ENCODE results near the gene MKNK1.
"Not testable (repeated sequence)": the region's sequence is repeated elsewhere in the genome, so short reads cannot be mapped to it uniquely, and the experiment has no call there.

MKNK1 gene

DNA sequence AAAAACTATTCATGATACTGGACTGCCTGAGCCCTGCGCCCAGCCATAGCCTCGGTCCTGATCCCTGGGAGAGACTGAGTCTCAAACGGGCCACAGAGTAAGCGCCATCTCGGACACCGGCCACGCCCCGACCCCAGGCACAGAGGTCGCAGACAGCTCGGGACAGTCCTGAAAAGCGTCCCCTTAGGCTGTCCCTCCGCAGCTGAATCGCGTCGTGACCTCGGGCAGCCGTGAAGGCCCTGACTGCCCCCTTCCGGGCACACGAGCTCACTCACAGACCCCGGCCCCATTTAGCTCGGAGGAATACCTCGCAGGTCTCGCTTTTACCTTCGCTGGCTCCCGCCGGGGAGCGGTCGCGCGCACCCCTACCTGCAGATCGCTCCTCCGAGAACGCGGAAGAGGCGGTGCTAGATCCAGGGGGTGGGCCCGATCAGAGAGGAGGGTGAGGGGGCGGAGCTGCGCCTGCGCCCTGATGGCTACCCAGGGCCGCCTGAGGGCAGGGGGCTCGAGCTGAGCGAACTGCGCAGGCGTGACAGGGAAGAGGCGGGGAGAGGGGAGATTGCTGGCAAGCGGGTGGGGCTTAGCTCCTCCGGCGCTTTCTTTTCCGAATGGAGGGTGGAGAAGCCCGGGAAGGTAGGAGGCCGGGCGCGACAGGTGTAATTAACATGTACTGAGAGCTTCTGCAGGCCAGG lies at the start of gene MKNK1:
MKNK1 (minus strand) TSS at position 411 of the 692 bp plus-strand sequence. CDS start 20,941 bp downstream, outside the sequence.
- peak; percentile 81 for DNase-seq

- DNase-seq = no peak
Measured at GRCh38 chr1:46653405-46653958, 49.4 kb upstream of the MKNK1 start.

- DNase-seq = no peak
Measured at GRCh38 chr1:46652321-46653100, 48.4 kb upstream of the MKNK1 start.

DNA sequence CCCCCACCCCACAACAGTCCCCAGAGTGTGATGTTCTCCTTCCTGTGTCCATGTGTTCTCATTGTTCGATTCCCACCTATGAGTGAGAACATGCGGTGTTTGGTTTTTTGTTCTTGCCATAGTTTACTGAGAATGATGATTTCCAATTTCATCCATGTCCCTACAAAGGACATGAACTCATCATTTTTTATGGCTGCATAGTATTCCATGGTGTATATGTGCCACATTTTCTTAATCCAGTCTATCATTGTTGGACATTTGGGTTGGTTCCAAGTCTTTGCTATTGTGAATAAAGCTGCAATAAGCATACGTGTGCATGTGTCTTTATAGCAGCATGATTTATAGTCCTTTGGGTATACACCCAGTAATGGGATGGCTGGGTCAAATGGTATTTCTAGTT lies 47.1 kb upstream of the MKNK1 start:
- DNase-seq = not testable (repeated sequence)

GRCh38 chr1:46650491-46650890 lies 46.4 kb upstream of the MKNK1 start:
- no peak for DNase-seq

GRCh38 chr1:46649764-46650163 lies 45.7 kb upstream of the MKNK1 start:
- no peak for DNase-seq

DNA sequence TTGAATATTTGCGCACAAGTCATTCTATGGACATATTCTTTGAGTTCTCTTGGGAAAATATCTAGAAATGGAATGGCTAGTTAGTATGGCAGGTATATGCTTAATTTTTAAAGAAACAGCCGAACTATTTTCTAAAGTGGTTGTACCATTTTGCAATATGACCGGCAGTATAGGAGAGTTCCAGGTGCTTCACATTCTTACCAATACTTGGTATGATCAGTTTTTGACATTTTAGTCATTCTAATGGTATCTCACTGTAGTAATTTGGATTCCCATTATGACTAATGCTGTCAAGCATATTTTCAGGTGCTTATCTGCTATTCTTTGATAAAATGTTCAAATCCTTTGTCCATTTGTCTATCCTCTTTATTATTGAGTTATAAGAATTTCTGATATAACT lies 43.5 kb upstream of the MKNK1 start:
- DNase-seq = peak; percentile 38

DNA sequence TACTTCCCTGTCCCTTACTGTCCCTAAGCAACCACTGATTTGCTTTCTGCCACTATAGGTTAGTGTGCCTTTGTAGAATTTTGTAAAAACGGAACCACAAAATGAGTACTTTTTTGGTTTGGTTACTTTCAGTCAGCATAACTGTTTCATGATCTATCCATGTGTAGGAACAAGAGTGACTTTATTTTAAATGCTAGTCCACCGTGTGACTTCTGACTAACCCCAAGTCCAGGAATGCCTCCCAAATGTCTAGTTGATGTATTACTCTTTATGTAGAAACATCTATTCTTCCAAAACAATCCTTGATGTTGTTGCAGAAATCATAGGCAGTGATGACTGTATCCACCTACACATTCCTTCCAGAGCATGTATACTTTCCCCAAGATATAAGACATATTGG lies 42.8 kb upstream of the MKNK1 start:
- peak; percentile 58 for DNase-seq

- DNase-seq = peak; percentile 12
Measured at GRCh38 chr1:46646331-46646730, 42.3 kb upstream of the MKNK1 start.

DNA sequence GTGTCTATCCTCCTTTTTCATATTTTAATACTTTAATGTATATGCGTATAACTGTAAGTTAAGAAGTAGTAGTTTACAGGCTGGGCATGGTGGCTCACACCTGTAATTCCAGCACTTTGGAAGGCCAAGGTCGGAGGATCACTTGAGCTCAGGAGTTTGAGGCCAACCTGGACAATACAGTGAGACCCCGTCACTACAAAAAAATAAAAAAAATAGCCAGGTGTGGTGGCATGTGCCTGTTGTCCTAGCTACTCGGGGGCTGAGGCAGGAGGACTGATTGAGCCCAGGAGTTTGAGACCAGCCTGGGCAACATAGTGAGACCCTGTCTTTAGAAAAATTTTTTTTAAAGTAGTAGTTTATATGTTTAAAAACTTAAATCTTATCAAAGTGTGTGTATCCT lies 41.7 kb upstream of the MKNK1 start:
- no peak for DNase-seq

DNA sequence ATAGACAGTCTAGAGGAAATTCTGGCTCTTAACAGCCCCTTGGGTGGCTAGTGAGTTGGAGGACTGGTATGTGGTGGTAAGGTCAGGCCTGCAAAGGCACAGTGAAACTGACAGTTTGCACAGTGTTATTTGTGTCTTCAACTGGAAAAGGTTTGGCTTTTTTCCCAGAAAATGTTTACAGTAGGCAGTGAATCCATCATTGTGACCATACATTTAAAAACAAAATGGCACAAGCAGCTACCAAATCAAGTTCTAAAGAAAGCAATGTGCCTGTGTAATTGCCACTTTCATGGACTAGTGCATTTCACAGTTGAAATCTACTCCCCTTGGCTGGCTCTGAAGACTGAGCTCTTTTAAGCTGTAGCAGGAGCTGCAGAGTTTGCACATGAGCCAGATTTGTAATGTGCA lies 39.3 kb upstream of the MKNK1 start:
- peak; percentile 82 for DNase-seq

DNA sequence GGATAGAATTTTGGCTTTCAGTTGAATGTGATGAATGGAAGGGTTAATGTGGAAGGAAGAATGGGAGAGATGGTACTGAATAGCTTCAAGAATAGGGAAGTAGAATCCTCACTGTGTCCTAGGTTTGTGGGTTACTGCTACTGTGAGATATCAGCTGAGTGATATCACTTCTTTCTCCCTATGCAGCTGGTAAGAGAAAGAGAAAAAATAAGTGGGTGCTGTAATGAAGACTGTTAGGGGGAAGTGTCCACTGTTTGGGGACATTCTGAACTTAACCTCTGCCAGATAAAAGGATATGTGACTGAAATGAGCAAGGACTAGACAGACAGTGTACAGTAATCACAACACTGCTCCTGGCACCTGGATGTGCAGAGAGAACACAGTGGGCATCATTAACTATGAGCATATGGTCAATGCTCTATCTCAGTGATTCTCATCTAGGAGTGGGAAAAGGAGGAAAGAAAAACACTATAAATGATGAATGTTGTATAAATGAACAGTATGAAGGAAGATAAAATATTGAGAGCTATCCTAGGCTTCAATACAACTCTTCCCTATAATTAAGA lies 38.1 kb upstream of the MKNK1 start:
- no peak for DNase-seq

GRCh38 chr1:46639547-46639946 lies 35.5 kb upstream of the MKNK1 start:
- DNase-seq = no peak

DNA sequence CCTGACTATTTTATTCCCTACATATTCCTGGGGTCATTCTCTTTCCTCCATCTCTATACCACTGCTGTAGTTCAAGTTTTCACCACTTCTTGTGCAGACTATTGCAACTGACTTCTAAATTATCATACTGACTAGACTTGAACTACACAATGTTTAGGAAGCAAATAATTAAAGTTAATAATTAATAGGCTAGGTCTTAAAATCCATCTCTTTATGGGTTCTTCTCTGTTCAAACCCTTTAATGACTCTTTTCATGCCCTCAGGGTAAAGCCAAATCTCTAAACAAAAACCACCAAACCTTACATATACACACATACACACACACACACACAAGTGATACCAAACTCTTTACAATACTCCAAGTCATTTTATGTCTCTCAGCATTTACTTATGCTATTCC lies 34.9 kb upstream of the MKNK1 start:
- DNase-seq = no peak

- DNase-seq = no peak
Measured at GRCh38 chr1:46637444-46638083, 33.5 kb upstream of the MKNK1 start.

DNA sequence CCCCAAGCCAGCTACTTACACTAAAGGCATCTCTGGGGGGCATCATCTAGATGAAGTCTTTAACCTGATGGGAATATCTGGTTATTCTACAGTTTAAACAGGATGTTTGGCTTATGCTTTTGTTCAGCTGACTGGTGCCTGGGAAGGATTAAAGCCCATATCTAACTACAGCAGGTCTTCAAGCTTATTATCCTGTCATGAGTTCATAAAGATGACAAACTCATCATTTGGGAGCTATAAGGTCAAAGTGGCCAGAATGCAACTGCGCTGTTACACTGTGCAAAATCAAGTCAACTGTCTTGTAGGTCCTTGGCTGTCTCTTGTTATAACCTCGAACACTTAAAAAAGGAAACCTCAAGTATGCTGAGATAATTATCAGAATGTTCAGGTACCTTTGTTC lies 31.1 kb upstream of the MKNK1 start:
- no peak for DNase-seq

- DNase-seq = no peak
Measured at GRCh38 chr1:46630719-46631118, 26.7 kb upstream of the MKNK1 start.

DNA sequence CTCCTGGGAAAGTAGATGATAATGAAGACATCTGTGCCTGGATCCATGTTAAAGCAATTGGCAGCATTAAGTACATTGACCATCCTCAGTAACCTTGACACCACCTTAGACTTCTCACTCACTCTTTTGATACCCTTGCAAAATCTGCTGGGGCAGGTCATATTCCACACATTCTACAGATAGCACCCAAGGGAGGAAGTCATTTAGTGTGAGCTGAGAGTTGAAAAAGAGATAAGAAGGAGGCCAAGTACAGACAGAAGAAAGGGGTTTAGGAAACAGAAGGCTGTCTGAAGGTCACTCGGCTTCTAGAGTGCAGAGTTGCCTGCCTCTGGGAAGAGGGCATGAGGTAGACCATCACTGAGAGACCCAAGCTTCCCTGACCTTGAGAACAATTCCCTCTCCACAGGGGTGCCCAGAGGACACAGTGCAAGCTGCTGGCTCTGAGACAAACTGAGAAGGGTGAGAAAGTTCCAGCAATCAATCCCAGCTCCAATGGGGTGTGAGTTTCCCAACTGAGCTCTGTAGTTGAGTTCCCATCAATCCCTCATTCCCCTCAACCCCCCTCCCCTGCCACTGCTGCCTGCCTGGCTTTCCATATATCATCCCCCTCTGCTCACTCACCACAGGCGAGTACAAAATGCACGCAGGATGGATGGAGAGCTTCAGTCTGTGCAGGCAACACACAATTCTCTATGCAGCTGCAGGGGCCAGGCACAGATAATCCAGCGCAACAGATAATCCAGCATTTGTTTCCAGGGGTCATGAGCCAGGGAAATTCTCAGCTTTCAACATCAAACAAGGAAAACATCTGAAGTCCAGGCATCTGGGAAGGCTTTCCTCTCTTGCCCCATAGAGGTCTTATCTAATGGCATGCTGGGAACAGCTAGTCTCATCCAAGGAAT lies 19.9 kb upstream of the MKNK1 start:
- DNase-seq = peak; percentile 31

DNA sequence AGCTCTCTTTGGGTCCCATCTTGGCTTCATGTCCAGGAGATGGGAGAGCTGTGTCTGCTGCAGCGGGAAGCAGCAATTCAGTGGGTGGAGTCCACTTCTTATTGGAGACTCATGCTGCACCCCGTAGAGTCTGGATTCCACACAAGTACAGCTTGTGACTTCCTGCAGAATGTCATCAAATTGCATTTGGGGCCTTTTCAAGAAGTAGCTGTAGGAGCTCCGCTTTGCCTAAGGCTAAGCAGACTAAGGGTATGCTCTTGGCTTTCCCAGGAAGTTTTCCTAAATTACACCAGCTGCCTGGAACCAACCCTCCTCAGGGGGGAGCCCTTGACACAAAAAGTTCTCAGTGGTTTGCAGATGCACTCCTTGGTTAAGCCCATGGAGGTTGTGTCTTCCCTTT lies 18.3 kb upstream of the MKNK1 start:
- DNase-seq = no peak

DNA sequence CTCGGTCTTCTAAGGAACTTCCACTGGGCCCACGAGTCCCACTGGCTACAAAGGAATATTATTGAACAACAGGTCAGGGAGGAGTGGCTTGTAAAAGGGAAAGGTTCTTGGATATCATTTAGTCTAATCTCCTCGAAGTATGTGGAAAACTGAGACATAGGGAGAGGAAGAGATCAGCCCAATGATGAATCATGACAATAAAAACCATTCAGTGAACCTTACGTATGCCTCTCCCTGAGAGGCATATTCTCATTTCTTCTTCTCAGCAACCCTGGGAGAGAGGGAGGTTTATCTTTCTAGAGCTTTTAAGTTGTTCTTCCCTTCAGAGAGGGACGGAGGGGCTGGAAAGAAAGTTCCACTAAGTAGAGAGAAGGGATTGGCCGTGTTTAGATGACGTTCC lies 17.9 kb upstream of the MKNK1 start:
- no peak for DNase-seq

- DNase-seq = no peak
Measured at GRCh38 chr1:46619656-46620258, 15.7 kb upstream of the MKNK1 start.

All from NCI-H226 (cell line).